HepG2 (cell line): ENCODE data around the gene PSD4. TPM values are rescaled to one million over a fixed set of nuclear protein-coding genes. Genes with fewer than 3 reads are reported as not detected.

Experiments
- ATAC-seq: fragments of 200-7000 bp; cut with Tn5 transposase; 3 replicates; pipeline ENCODE4 v1.9.1; 2020; ENCODE audit warnings: mild to moderate bottlenecking, moderate library complexity
- BruUV-seq: library from RNA; stranded (reverse); fragments of 400-500 nt; replicated peaks from 2 replicates; lab custom pipeline; 2021; lab: Mats Ljungman, UMichigan
- CTCF ChIA-PET: fragments of 300-600 bp; formaldehyde crosslinking; extraction: SDS; loops from one replicate; lab custom pipeline; 2021; ENCODE audit warnings: low total read pairs, inconsistent platforms, low intra/inter-chr PET ratio; lab: Yijun Ruan, JAX
- POLR2A ChIA-PET: fragments of 350-600 bp; sonication (Branson Sonifier 250); formaldehyde crosslinking; loops from one replicate; lab custom pipeline; 2020; ENCODE audit warnings: antibody characterized with exemption, inconsistent platforms; lab: Yijun Ruan, JAX
- DNase-seq: peaks from one replicate; pipeline ENCODE4 v3.0.0-alpha.2; 2015; ENCODE audit warnings: low spot score
- FAIRE-seq: peaks from 3 replicates; lab custom pipeline; 2011; peaks lifted over from hg19 to GRCh38; lab: Jason Lieb, UNC
- H2AFZ ChIP-seq: one replicate; pipeline ENCODE4 v1.6.1; 2011; ENCODE audit warnings: low read length, inconsistent platforms
- H3K27ac ChIP-seq: fragments of 300-600 bp; 3 replicates; pipeline ENCODE4 v1.8.0; 2011; ENCODE audit warnings: mixed run types, mild to moderate bottlenecking, mixed read lengths, low read length, inconsistent platforms; ENCODE audit not compliant: insufficient read depth; ENCODE audit errors: extremely low read length
- H3K27me3 ChIP-seq, 2 experiments: fragments of 200-600 bp in 1 of 2; 2 replicates in 1 of 2; 3 replicates in 1 of 2; pipeline versions ENCODE4 v1.6.0 to v1.8.0; 2011; ENCODE audit warnings: low read length in 2 of 2, mild to moderate bottlenecking in 2 of 2, moderate library complexity in 2 of 2, inconsistent platforms in 1 of 2; ENCODE audit not compliant: insufficient read depth in 2 of 2, control insufficient read depth in 1 of 2
- H3K36me3 ChIP-seq, 2 experiments: fragments of 200-600 bp in 1 of 2; replicated peaks in 1 of 2; 2 replicates in 1 of 2; 3 replicates in 1 of 2; pipeline versions ENCODE4 v1.5.1 to v1.8.0; 2011; ENCODE audit warnings: low read length in 2 of 2, inconsistent platforms in 1 of 2; ENCODE audit not compliant: insufficient read depth in 2 of 2, control insufficient read depth in 1 of 2
- H3K4me1 ChIP-seq: 2 replicates; pipeline ENCODE4 v1.5.1; 2012; ENCODE audit warnings: low read length, inconsistent platforms; ENCODE audit not compliant: insufficient read depth
- H3K4me2 ChIP-seq: 2 replicates; pipeline ENCODE4 v1.6.0; 2011; ENCODE audit warnings: low read depth, low read length, inconsistent platforms
- H3K4me3 ChIP-seq, 3 experiments: fragments of 200-600 bp in 1 of 3; sonication (generic), shearing (Covaris generic) in 1 of 3; replicated peaks in 1 of 3; 2 replicates each; pipeline ENCODE4 v1.5.1; 2011 to 2016; ENCODE audit warnings: low read length in 3 of 3, inconsistent platforms in 2 of 3, low read depth in 2 of 3, mild to moderate bottlenecking in 2 of 3, control low read depth in 1 of 3, mixed read lengths in 1 of 3; ENCODE audit not compliant: insufficient read depth in 1 of 3
- H3K79me2 ChIP-seq: one replicate; pipeline ENCODE4 v1.6.1; 2011; ENCODE audit warnings: low read length, inconsistent platforms; ENCODE audit not compliant: insufficient read depth
- H3K9ac ChIP-seq: 2 replicates; pipeline ENCODE4 v1.6.0; 2011; ENCODE audit warnings: mild to moderate bottlenecking, low read depth, low read length, inconsistent platforms; ENCODE audit not compliant: insufficient read depth
- H3K9me3 ChIP-seq: 2 replicates; pipeline ENCODE4 v1.5.1; 2012; ENCODE audit warnings: mild to moderate bottlenecking, low read length
- H4K20me1 ChIP-seq: 2 replicates; pipeline ENCODE4 v1.6.0; 2011; ENCODE audit warnings: inconsistent platforms, mild to moderate bottlenecking, low read length, moderate library complexity; ENCODE audit not compliant: insufficient read depth
- ISL2 ChIP-seq: sonication (generic); formaldehyde crosslinking; IDR thresholded peaks from 2 replicates; pipeline ENCODE4 v1.5.0; 2020; ENCODE audit warnings: missing genetic modification reagents
- MXI1 ChIP-seq: IDR thresholded peaks from 3 replicates; pipeline ENCODE4 v1.6.1; 2012; ENCODE audit warnings: low read depth, low read length, inconsistent platforms, borderline replicate concordance
- NCOA5 ChIP-seq: sonication (generic); formaldehyde crosslinking; IDR thresholded peaks from 2 replicates; pipeline ENCODE4 v1.4.0; 2020; ENCODE audit warnings: missing genetic modification reagents
- NR2F2 ChIP-seq: IDR thresholded peaks from 2 replicates; pipeline ENCODE4 v1.6.1; 2012; ENCODE audit warnings: low read depth, inconsistent platforms, borderline replicate concordance
- SKI ChIP-seq: fragments of 450-650 bp; IDR thresholded peaks from one replicate; pipeline ENCODE4 v1.6.1; 2018; ENCODE audit warnings: mild to moderate bottlenecking; ENCODE audit not compliant: partially characterized antibody
- U2AF2 ChIP-seq: fragments of 200-400 bp; formaldehyde crosslinking; IDR thresholded peaks from 2 replicates; pipeline ENCODE4 v1.6.1; 2017; ENCODE audit warnings: low read depth, mild to moderate bottlenecking, low read length
- ZBTB20 ChIP-seq: sonication (generic); formaldehyde crosslinking; IDR thresholded peaks from 2 replicates; pipeline ENCODE4 v1.8.1; 2023; ENCODE audit warnings: missing genetic modification reagents, low read depth, mild to moderate bottlenecking, borderline replicate concordance
- ZSCAN30 ChIP-seq: sonication (generic); formaldehyde crosslinking; IDR thresholded peaks from 2 replicates; pipeline ENCODE4 v1.5.0; 2020; ENCODE audit warnings: mild to moderate bottlenecking, missing genetic modification reagents
- WGBS: methylation state at CpG from one replicate; pipeline ENCODE4 v1.1.6; 2017; ENCODE audit warnings: low lambda C conversion rate; 5-methylcytosine and 5-hydroxymethylcytosine counted together
- in situ Hi-C: cut with HindIII; loops from 2 replicates; pipeline ENCODE4 v1.10.0; 2017; ENCODE audit warnings: low pct_unique_long_range_greater_than_20kb; ENCODE audit not compliant: extremely low pct_ligation_motif_present
- intact Hi-C: fragments of 100-400 bp; cut with micrococcal nuclease; formaldehyde crosslinking; loops from one replicate; pipeline ENCODE4 v1.10.0; 2022; ENCODE audit not compliant: unreplicated experiment
- polyA plus RNA-seq, 8 experiments: library from polyadenylated mRNA; depleted of rRNA in 3 of 8; stranded (reverse) in 7 of 8; unstranded in 1 of 8; fragments of >200 nt; fragmentation: Illumina TruSeq in 4 of 8; extraction: Trizol in 4 of 8; gene quantifications; 2 replicates each; pipeline versions ENCODE4 v1.2.1 to v1.2.3, GENCODE V29; 2011 to 2016; ENCODE audit warnings: low read depth in 4 of 8, missing spikeins in 1 of 8, mixed read lengths in 1 of 8; ENCODE audit not compliant: insufficient read depth in 1 of 8
- total RNA-seq, 5 experiments: library from RNA; depleted of rRNA; stranded (reverse); fragments of >200 nt; fragmentation: Illumina TruSeq; extraction: Trizol; gene quantifications; 2 replicates each; pipeline ENCODE4 v1.2.3, GENCODE V29; 2016; ENCODE audit warnings: low read depth in 1 of 5
- TF ChIP-seq, protein P1 (sequence below): sonication (generic); formaldehyde crosslinking; conservative IDR thresholded peaks from 2 replicates; pipeline ENCODE4 v1.4.0; 2020; ENCODE audit warnings: missing genetic modification reagents

Gene PSD4
- total and polyA plus RNA-seq, 2 of the 13 experiments (the other 11 are each of a cell fraction or from before 2014, with no cell fraction given) = 5.8 to 9.4 TPM

DNA sequence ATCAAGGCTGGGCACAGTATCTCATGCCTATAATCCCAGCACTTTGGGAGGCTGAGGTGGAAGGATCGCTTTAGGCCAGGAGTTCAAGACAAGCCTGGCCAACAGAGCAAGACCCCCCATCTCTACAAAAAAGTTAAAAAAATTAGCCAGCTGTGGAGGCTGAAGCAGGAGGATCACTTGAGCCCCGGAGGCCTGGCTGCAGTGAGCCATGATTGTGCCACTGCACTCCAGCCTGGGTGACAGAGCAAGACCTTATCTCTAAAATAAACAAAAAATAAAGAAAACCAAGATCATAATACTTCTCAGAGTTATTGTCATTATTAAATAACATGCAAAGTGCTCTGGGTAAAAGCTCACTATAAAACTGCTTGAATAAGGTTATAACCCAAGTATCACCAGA lies 31.5 kb upstream of the PSD4 start (continued):
- TF ChIP-seq U2AF2 = no peak
- no peak for TF ChIP-seq ZSCAN30
- TF ChIP-seq, all 625 proteins: peak for 1

GRCh38 chr2:113144259-113144658 lies 29.5 kb upstream of the PSD4 start:
- Histone ChIP-seq H4K20me1 (no peaks in the 10 kb centered on the region), H3K27ac (no peak overlapping the region), H3K9ac (no peak overlapping the region), H3K4me3 (no peak overlapping the region), H3K27me3 (peaks cover 2 to 11% of the 10 kb centered on the region in 2 experiments; a peak in 2 of 5 replicates), H3K9me3 (no peaks in the 10 kb centered on the region), H3K4me1 (peaks cover 15% of the 10 kb centered on the region), H2AFZ (no peak overlapping the region), H3K36me3 (no peaks in the 10 kb centered on the region), H3K4me2 (no peak overlapping the region), H3K79me2 (no peaks in the 10 kb centered on the region)
- ATAC-seq (no peak), DNase-seq (no peak), FAIRE-seq (no peak)
- BruUV-seq = no TSS peak
- no peak for TF ChIP-seq ZBTB20 (CRISPR knock-in tag)
- intact Hi-C loops = no loop called here
- ChIA-PET POLR2A (no interaction called here), CTCF (no interaction called here)
- 7% methylated on average over 4 of the region's 4 CpGs for WGBS
- in situ Hi-C loops = no loop called here

DNA sequence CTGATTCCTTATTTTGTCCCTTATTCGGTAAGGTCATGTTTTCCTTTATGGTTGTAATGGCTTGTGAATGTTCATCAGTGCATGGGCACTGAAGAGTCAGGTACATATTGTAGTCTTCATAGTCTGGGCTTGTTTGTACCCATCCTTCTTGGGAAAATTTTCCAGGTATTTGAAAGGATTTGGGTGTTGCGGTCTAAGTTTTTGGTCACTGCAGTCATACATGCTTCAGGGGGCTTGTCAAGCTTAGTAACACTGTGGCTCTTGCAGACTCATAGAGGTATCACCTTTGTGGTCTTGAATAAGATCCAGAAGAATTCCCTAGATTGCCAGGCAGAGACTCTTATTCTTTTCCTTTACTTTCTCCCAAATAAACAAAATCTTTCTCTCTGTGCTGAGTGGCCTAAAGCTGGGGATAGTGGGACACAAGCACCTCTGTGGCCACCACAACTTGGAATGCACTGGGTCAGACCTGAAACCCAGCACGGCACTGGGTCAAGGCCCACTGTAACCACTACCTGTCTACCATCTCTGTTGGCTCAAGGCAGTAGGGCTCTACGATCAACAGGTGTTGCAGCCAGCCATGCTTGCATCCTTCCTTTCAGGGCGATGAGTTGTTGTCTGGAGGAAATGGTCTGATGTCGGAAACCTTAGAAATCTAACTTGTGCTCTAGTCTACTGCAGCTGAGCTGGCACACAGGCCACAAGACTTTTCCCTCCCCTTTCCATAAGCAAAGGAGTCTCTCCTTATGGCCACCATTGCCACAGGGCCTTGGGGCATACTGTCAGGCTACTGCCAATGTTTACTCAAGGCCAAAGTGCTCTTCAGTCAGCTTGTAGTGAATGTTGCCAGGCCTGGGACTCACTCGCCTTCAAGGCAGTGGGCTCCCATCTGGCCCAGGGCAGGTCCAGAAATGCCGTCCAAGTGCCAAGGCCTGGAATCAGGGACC lies 24.9 kb upstream of the PSD4 start:
- in situ Hi-C loops (no loop called here), intact Hi-C loops (no loop called here)
- Histone ChIP-seq H2AFZ (no peak overlapping the region), H3K36me3 (no peaks in the 10 kb centered on the region), H3K27ac (no peak overlapping the region), H3K4me1 (peaks cover 15% of the 10 kb centered on the region), H3K79me2 (no peaks in the 10 kb centered on the region), H4K20me1 (no peaks in the 10 kb centered on the region), H3K4me2 (no peak overlapping the region), H3K9me3 (no peaks in the 10 kb centered on the region), H3K4me3 (no peak overlapping the region), H3K27me3 (peaks cover 0 to 2% of the 10 kb centered on the region in 2 experiments; a peak in 2 of 5 replicates), H3K9ac (no peak overlapping the region)
- ChIA-PET POLR2A (interaction anchor here (0.7 to 1.6 kb wide), 7 partner anchors 9 to 50 kb away, joined by 3 to 5 read pairs (median 4); no protein-coding TSS in a partner anchor), CTCF (no interaction called here)
- WGBS = 32% methylated on average over 8 of the region's 8 CpGs
- no peak for TF ChIP-seq NR2F2
- TF ChIP-seq MXI1 = no peak
- TF ChIP-seq SKI = no peak
- TF ChIP-seq, protein P1, sequence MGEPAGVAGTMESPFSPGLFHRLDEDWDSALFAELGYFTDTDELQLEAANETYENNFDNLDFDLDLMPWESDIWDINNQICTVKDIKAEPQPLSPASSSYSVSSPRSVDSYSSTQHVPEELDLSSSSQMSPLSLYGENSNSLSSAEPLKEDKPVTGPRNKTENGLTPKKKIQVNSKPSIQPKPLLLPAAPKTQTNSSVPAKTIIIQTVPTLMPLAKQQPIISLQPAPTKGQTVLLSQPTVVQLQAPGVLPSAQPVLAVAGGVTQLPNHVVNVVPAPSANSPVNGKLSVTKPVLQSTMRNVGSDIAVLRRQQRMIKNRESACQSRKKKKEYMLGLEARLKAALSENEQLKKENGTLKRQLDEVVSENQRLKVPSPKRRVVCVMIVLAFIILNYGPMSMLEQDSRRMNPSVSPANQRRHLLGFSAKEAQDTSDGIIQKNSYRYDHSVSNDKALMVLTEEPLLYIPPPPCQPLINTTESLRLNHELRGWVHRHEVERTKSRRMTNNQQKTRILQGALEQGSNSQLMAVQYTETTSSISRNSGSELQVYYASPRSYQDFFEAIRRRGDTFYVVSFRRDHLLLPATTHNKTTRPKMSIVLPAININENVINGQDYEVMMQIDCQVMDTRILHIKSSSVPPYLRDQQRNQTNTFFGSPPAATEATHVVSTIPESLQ = no peak
- TF ChIP-seq NCOA5 = no peak
- TF ChIP-seq ISL2 (CRISPR knock-in tag) = no peak
- no TSS peak for BruUV-seq
- no peak for FAIRE-seq
- DNase-seq = no peak
- peak; percentile 30; the same call in 2 of the 3 replicates for ATAC-seq
